ENCODE data around the gene PILRB. TPM values are rescaled to one million over a fixed set of nuclear protein-coding genes. Genes with fewer than 3 reads are reported as not detected.

The PILRB gene
- polyA plus RNA-seq, 3 donors: 1.7 to 62.6 (median 2.2) TPM

DNA sequence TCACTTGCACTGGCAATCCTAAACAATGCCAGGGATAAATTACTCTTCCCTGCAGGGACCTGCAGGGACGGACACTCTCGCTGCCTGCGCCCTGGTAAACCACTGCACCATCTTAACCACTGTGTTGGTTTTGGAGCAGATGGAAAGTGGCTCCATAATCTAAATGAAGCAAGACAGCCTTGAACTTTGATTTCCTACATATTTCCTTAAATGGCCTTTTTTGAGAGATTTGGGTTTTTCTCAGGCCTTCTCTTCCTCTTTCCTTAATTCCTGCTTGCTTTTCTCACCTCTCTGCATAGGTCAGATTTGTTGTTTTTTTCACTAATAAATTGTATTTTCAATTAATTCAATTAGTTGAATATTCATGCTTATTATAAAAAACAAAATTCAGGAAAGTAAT, 18.1 kb downstream of the PILRB start:
- peaks cover 87% of the 10 kb centered on the region for H3K4me1 Mint-ChIP-seq
- Histone ChIP-seq H3K9me3 (replicated peaks in 1 of 2; ENCODE audit: control insufficient read depth in 1 of 2, insufficient read depth in 1 of 2, low read length in 2 of 2) (no peaks in the 10 kb centered on the region), H3K4me1 (ENCODE audit: control insufficient read depth in 1 of 2, insufficient read depth in 2 of 2, low read length in 2 of 2) (peaks cover 93 to 99% of the 10 kb centered on the region in 2 donors), H3K36me3 (replicated peaks in 1 of 2; ENCODE audit: control insufficient read depth in 1 of 2, insufficient read depth in 2 of 2, low read length in 2 of 2) (peaks cover 8 to 36% of the 10 kb centered on the region in 2 donors), H4K20me1 (ENCODE audit: insufficient read depth, low read length) (peaks cover 8% of the 10 kb centered on the region), H3K79me2 (ENCODE audit: insufficient read depth, low read length) (peaks cover 84% of the 10 kb centered on the region), H3K27me3 (ENCODE audit: control insufficient read depth in 2 of 2, insufficient read depth in 2 of 2, low read length in 2 of 2) (no peaks in the 10 kb centered on the region), H3K27ac (ENCODE audit: low read depth in 1 of 2, low read length in 2 of 2) (peak overlapping the region; percentile 98 to 99), H3K9ac (ENCODE audit: insufficient read depth, low read length, poor library complexity, severe bottlenecking) (no peak overlapping the region), H3K4me2 (replicated peaks; ENCODE audit: extremely low read depth, low read length, poor library complexity, severe bottlenecking) (peak overlapping the region; percentile 100), H2AFZ (ENCODE audit: insufficient read depth, low read depth, low read length, poor library complexity, severe bottlenecking) (no peak overlapping the region), H3K4me3 (replicated peaks in 1 of 3; ENCODE audit: low read depth in 2 of 3, low read length in 3 of 3) (peak overlapping the region; percentile 88 to 94 (median 89))
- intact Hi-C loops (cut with micrococcal nuclease): loop anchor here in 1 of 2 donors (5.0 kb wide), 1 partner anchor 36 kb away; no protein-coding TSS in a partner anchor
- peaks cover 0 to 6% (median 0%) of the 10 kb centered on the region in 3 donors for H3K27me3 Mint-ChIP-seq (ENCODE audit: low read depth in 3 of 3)
- no CpG with 5 or more reads among the region's 3 CpGs for WGBS (ENCODE audit: insufficient coverage)
- H3K36me3 Mint-ChIP-seq: peaks cover 35 to 52% of the 10 kb centered on the region in 2 donors
- TF ChIP-seq, protein P1, sequence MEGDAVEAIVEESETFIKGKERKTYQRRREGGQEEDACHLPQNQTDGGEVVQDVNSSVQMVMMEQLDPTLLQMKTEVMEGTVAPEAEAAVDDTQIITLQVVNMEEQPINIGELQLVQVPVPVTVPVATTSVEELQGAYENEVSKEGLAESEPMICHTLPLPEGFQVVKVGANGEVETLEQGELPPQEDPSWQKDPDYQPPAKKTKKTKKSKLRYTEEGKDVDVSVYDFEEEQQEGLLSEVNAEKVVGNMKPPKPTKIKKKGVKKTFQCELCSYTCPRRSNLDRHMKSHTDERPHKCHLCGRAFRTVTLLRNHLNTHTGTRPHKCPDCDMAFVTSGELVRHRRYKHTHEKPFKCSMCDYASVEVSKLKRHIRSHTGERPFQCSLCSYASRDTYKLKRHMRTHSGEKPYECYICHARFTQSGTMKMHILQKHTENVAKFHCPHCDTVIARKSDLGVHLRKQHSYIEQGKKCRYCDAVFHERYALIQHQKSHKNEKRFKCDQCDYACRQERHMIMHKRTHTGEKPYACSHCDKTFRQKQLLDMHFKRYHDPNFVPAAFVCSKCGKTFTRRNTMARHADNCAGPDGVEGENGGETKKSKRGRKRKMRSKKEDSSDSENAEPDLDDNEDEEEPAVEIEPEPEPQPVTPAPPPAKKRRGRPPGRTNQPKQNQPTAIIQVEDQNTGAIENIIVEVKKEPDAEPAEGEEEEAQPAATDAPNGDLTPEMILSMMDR (IDR thresholded peaks at IDR 0.05): no peak
- H3K4me3 Mint-ChIP-seq: peak overlapping the region; percentile 96 to 98
- H3K9me3 Mint-ChIP-seq: no peaks in the 10 kb centered on the region
- peak overlapping the region; percentile 99 to 100 (median 99) for H3K27ac Mint-ChIP-seq
- no peak for DNase-seq

DNA sequence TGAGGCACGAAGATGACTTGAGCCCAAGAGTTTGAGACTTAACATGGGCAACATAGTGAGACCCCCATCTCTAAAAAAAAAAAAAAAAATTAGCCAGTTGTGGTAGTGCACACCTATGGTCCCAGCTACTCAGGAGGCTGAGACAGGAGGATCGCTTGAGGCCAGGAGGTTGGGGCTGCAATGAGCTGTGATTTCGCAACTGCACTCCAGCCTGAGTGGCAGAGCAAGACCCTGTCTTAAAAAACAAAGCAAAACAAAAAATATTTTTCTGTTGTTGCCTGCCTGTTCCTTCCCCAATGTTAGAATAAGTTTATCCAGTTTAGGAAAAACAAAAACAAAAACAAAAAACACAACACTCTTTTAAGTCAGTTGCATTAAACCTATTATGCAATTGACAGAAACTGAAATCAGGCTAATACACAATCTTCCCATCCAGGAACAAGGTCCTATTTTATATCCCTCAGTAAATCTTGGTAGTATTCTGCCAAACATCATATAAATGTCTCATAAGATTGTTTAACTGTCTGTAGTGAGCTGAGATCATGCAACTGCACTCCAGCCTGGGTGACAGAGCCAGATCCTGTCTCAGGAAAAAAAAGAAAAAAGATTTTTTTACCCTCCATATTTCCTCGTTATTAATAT, 20.3 kb downstream of the PILRB start:
- Mint-ChIP-seq H3K27ac (peak overlapping the region; percentile 83 to 97 (median 93)), H3K9me3 (no peaks in the 10 kb centered on the region), H3K36me3 (peaks cover 42 to 68% of the 10 kb centered on the region in 2 donors), H3K4me1 (peaks cover 80% of the 10 kb centered on the region), H3K27me3 (ENCODE audit: low read depth in 3 of 3) (peaks cover 0 to 6% (median 0%) of the 10 kb centered on the region in 3 donors), H3K4me3 (peak overlapping the region; percentile 38 to 53)
- H3K4me2 ChIP-seq (replicated peaks; ENCODE audit: extremely low read depth, low read length, poor library complexity, severe bottlenecking): peak overlapping the region; percentile 71
- intact Hi-C loops (cut with micrococcal nuclease): loop anchor here in 1 of 2 donors (5.0 kb wide), 1 partner anchor 34 kb away; no protein-coding TSS in a partner anchor
- peaks cover 22% of the 10 kb centered on the region for H4K20me1 ChIP-seq (ENCODE audit: insufficient read depth, low read length)
- H3K36me3 ChIP-seq (replicated peaks in 1 of 2; ENCODE audit: control insufficient read depth in 1 of 2, insufficient read depth in 2 of 2, low read length in 2 of 2): peaks cover 8 to 42% of the 10 kb centered on the region in 2 donors
- peaks cover 88% of the 10 kb centered on the region for H3K79me2 ChIP-seq (ENCODE audit: insufficient read depth, low read length)
- no peak overlapping the region for H2AFZ ChIP-seq (ENCODE audit: insufficient read depth, low read depth, low read length, poor library complexity, severe bottlenecking)
- peaks cover 91 to 99% of the 10 kb centered on the region in 2 donors for H3K4me1 ChIP-seq (ENCODE audit: control insufficient read depth in 1 of 2, insufficient read depth in 2 of 2, low read length in 2 of 2)
- no CpG with 5 or more reads among the region's 4 CpGs for WGBS (ENCODE audit: insufficient coverage)
- H3K9ac ChIP-seq (ENCODE audit: insufficient read depth, low read length, poor library complexity, severe bottlenecking): no peak overlapping the region
- no peak for DNase-seq
- TF ChIP-seq, protein P1 (IDR thresholded peaks at IDR 0.05): no peak
- peak overlapping the region in 1 of 3 experiments; percentile 56 for H3K4me3 ChIP-seq (replicated peaks in 1 of 3; ENCODE audit: low read depth in 2 of 3, low read length in 3 of 3)
- no peaks in the 10 kb centered on the region for H3K9me3 ChIP-seq (replicated peaks in 1 of 2; ENCODE audit: control insufficient read depth in 1 of 2, insufficient read depth in 1 of 2, low read length in 2 of 2)
- peak overlapping the region; percentile 78 to 79 for H3K27ac ChIP-seq (ENCODE audit: low read depth in 1 of 2, low read length in 2 of 2)
- H3K27me3 ChIP-seq (ENCODE audit: control insufficient read depth in 2 of 2, insufficient read depth in 2 of 2, low read length in 2 of 2): no peaks in the 10 kb centered on the region
